Keratinocyte (primary cell): Measurements from ENCODE around the gene GRB2. TPM values are rescaled to one million over a fixed set of nuclear protein-coding genes. Genes with fewer than 3 reads are reported as not detected.

Experiments used
- DNase-seq: peaks from one replicate; pipeline ENCODE4 v3.0.0-alpha.2; 2011; ENCODE audit warnings: low read depth, missing footprints, low spot score
- FAIRE-seq: peaks from 2 replicates; lab custom pipeline; 2011; peaks lifted over from hg19 to GRCh38; lab: Jason Lieb, UNC
- H2AFZ ChIP-seq: 2 replicates; pipeline ENCODE4 v1.6.0; 2012; ENCODE audit warnings: low read length, control low read depth, inconsistent platforms; ENCODE audit not compliant: control insufficient read depth
- H3K27ac ChIP-seq: 2 replicates; pipeline ENCODE4 v1.5.1; 2011; ENCODE audit warnings: low read length; ENCODE audit not compliant: control insufficient read depth, insufficient read depth
- H3K27me3 ChIP-seq: 3 replicates; pipeline ENCODE4 v1.6.0; 2011; ENCODE audit warnings: low read length; ENCODE audit not compliant: control insufficient read depth, insufficient read depth; ENCODE audit errors: extremely low read depth
- H3K36me3 ChIP-seq, 2 experiments: 2 replicates in 1 of 2; 3 replicates in 1 of 2; pipeline ENCODE4 v1.5.1; 2011; ENCODE audit warnings: low read length in 2 of 2, mild to moderate bottlenecking in 1 of 2; ENCODE audit not compliant: control insufficient read depth in 2 of 2, insufficient read depth in 2 of 2; ENCODE audit errors: extremely low read depth in 1 of 2
- H3K4me1 ChIP-seq: 3 replicates; pipeline ENCODE4 v1.5.1; 2011; ENCODE audit warnings: low read length; ENCODE audit not compliant: control insufficient read depth, insufficient read depth; ENCODE audit errors: extremely low read depth
- H3K4me2 ChIP-seq: 3 replicates; pipeline ENCODE4 v1.6.0; 2011; ENCODE audit warnings: low read depth, low read length; ENCODE audit not compliant: control insufficient read depth, insufficient read depth; ENCODE audit errors: extremely low read depth
- H3K4me3 ChIP-seq, 3 experiments: fragments of 200-600 bp in 1 of 3; sonication (generic) in 1 of 3; 2 replicates in 2 of 3; 3 replicates in 1 of 3; pipeline ENCODE4 v1.5.1; 2011 to 2016; ENCODE audit warnings: low read length in 3 of 3, mild to moderate bottlenecking in 3 of 3, control low read depth in 2 of 3, inconsistent platforms in 1 of 3, low read depth in 1 of 3, mixed read lengths in 1 of 3, mixed run types in 1 of 3, moderate library complexity in 1 of 3; ENCODE audit not compliant: control insufficient read depth in 2 of 3, insufficient read depth in 2 of 3; ENCODE audit errors: extremely low read depth in 1 of 3
- H3K79me2 ChIP-seq: 2 replicates; pipeline ENCODE4 v1.6.0; 2012; ENCODE audit warnings: low read length; ENCODE audit not compliant: control insufficient read depth, insufficient read depth
- H3K9ac ChIP-seq: 3 replicates; pipeline ENCODE4 v1.6.0; 2011; ENCODE audit warnings: low read length; ENCODE audit not compliant: control insufficient read depth, insufficient read depth; ENCODE audit errors: extremely low read depth
- H3K9me1 ChIP-seq: 3 replicates; pipeline ENCODE4 v1.6.0; 2011; ENCODE audit warnings: low read length; ENCODE audit not compliant: control insufficient read depth, insufficient read depth; ENCODE audit errors: extremely low read depth
- H3K9me3 ChIP-seq: 2 replicates; pipeline ENCODE4 v1.5.1; 2012; ENCODE audit warnings: low read depth, low read length; ENCODE audit not compliant: control insufficient read depth
- H4K20me1 ChIP-seq: 3 replicates; pipeline ENCODE4 v1.6.0; 2011; ENCODE audit warnings: low read length; ENCODE audit not compliant: control insufficient read depth, insufficient read depth; ENCODE audit errors: extremely low read depth
- CTCF ChIP-seq, 3 experiments: IDR thresholded peaks in 1 of 3; conservative IDR thresholded peaks in 1 of 3; optimal IDR thresholded peaks in 1 of 3; 2 replicates in 2 of 3; 3 replicates in 1 of 3; pipeline versions ENCODE3 to v1.5.1; 2011; ENCODE audit warnings: low read length in 3 of 3, mild to moderate bottlenecking in 3 of 3, moderate library complexity in 2 of 3, control low read depth in 1 of 3, inconsistent platforms in 1 of 3; ENCODE audit not compliant: insufficient read depth in 2 of 3; ENCODE audit errors: extremely low read depth in 1 of 3
- EZH2 ChIP-seq: IDR thresholded peaks from one replicate; pipeline ENCODE4 v1.6.1; 2012; ENCODE audit warnings: inconsistent platforms, mild to moderate bottlenecking, low read length, moderate library complexity
- dilution Hi-C: fragments of 300-500 bp; cut with MboI; formaldehyde crosslinking; loops from one replicate; pipeline ENCODE4 v1.7.0; 2020; ENCODE audit warnings: low sequenced_read_pairs; ENCODE audit not compliant: extremely low pct_ligation_motif_present
- polyA plus RNA-seq, 5 experiments: library from polyadenylated mRNA; depleted of rRNA in 3 of 5; stranded (reverse) in 3 of 5; stranded (forward) in 1 of 5; unstranded in 1 of 5; fragments of >200 nt; gene quantifications; 1 replicate in 1 of 5; 2 replicates in 3 of 5; 3 replicates in 1 of 5; pipeline versions ENCODE4 v1.2.1 to v1.2.3, GENCODE V29; 2011 to 2012; ENCODE audit warnings: missing spikeins in 2 of 5, low read depth in 1 of 5, low replicate concordance in 1 of 5

GRB2 gene
- polyA plus RNA-seq, 1 donor (not counting 4 experiments of a cell fraction or from before 2014, with no cell fraction given): 62.0 TPM

GRCh38 chr17:75417054-75417580 is 11.6 kb upstream of the GRB2 start:
- H3K4me2 ChIP-seq: no peak overlapping the region
- no peaks in the 10 kb centered on the region for H3K79me2 ChIP-seq
- no peak overlapping the region for H2AFZ ChIP-seq
- TF ChIP-seq CTCF (optimal IDR thresholded peaks at IDR 0.05 in 1 of 3, IDR thresholded peaks at IDR 0.05 in 1 of 3, conservative IDR thresholded peaks at IDR 0.05 in 1 of 3; ENCODE audit: extremely low read depth in 1 of 3, insufficient read depth in 2 of 3, low read length in 3 of 3) (no peak), EZH2 (no peak)
- DNase-seq (no peak), FAIRE-seq (no peak)
- dilution Hi-C loops: no loop called here
- H3K27me3 ChIP-seq: no peaks in the 10 kb centered on the region
- H3K9ac ChIP-seq: no peak overlapping the region
- H3K9me3 ChIP-seq: no peaks in the 10 kb centered on the region
- H3K27ac ChIP-seq: no peak overlapping the region
- no peaks in the 10 kb centered on the region for H3K36me3 ChIP-seq
- no peaks in the 10 kb centered on the region for H3K4me1 ChIP-seq
- no peaks in the 10 kb centered on the region for H4K20me1 ChIP-seq
- H3K4me3 ChIP-seq: no peak overlapping the region
- no peaks in the 10 kb centered on the region for H3K9me1 ChIP-seq

DNA sequence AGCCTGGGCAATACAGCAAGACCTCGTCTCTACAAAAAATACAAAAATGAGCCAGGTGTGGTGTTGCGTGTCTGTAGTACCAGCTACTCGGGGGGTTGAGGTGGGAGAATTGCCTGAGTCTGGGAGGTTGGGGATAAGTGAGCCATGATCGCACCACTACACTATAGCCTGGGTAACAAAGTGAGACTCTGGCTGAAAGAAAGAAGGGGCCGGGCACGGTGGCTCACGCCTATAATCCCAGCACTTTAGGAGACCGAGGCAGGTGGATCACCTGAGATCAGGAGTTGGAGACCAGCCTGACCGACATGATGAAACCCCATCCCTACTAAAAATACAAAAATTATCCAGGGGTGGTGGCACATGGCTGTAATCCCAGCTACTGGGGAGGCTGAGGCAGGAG is 10.5 kb upstream of the GRB2 start:
- dilution Hi-C loops: no loop called here
- DNase-seq: no peak
- no peaks in the 10 kb centered on the region for H3K9me3 ChIP-seq
- no peak for FAIRE-seq
- H3K4me1 ChIP-seq: no peaks in the 10 kb centered on the region
- TF ChIP-seq CTCF (optimal IDR thresholded peaks at IDR 0.05 in 1 of 3, IDR thresholded peaks at IDR 0.05 in 1 of 3, conservative IDR thresholded peaks at IDR 0.05 in 1 of 3; ENCODE audit: extremely low read depth in 1 of 3, insufficient read depth in 2 of 3, low read length in 3 of 3) (no peak), EZH2 (no peak)
- H3K9me1 ChIP-seq: no peaks in the 10 kb centered on the region
- no peak overlapping the region for H3K9ac ChIP-seq
- H3K4me2 ChIP-seq: no peak overlapping the region
- no peak overlapping the region for H3K4me3 ChIP-seq
- H2AFZ ChIP-seq: no peak overlapping the region
- H3K36me3 ChIP-seq: no peaks in the 10 kb centered on the region
- no peaks in the 10 kb centered on the region for H3K27me3 ChIP-seq
- H4K20me1 ChIP-seq: no peaks in the 10 kb centered on the region
- no peak overlapping the region for H3K27ac ChIP-seq
- no peaks in the 10 kb centered on the region for H3K79me2 ChIP-seq
